HT1080 (cell line): Measurements from ENCODE around the gene ARL8A. TPM values are rescaled to one million over a fixed set of nuclear protein-coding genes. Genes with fewer than 3 reads are reported as not detected.
"Not testable (repeated sequence)": the region's sequence is repeated elsewhere in the genome, so short reads cannot be mapped to it uniquely, and the experiment has no call there.

Experiments
- DNase-seq: peaks from one replicate; pipeline ENCODE4 v3.0.0-alpha.2; 2015; ENCODE audit warnings: low read depth
- polyA plus RNA-seq, 2 experiments: library from polyadenylated mRNA; depleted of rRNA; stranded (reverse); fragments of >200 nt; gene quantifications; 2 replicates each; pipeline ENCODE4 v1.2.3, GENCODE V29; 2015
- total RNA-seq: library from RNA; depleted of rRNA; stranded (reverse); fragments of >200 nt; shearing (Covaris generic); gene quantifications from 2 replicates; pipeline ENCODE4 v1.2.3, GENCODE V29; 2014; rRNA removed

ARL8A gene
- total RNA-seq: 10.9 and 12.9 TPM in 2 replicates
- polyA plus RNA-seq (2015; cell fraction: cytosol; rRNA removed): 23.1 and 23.8 TPM in 2 replicates
- polyA plus RNA-seq (2015; cell fraction: nucleus; rRNA removed): 19.1 TPM in 2 replicates

DNA sequence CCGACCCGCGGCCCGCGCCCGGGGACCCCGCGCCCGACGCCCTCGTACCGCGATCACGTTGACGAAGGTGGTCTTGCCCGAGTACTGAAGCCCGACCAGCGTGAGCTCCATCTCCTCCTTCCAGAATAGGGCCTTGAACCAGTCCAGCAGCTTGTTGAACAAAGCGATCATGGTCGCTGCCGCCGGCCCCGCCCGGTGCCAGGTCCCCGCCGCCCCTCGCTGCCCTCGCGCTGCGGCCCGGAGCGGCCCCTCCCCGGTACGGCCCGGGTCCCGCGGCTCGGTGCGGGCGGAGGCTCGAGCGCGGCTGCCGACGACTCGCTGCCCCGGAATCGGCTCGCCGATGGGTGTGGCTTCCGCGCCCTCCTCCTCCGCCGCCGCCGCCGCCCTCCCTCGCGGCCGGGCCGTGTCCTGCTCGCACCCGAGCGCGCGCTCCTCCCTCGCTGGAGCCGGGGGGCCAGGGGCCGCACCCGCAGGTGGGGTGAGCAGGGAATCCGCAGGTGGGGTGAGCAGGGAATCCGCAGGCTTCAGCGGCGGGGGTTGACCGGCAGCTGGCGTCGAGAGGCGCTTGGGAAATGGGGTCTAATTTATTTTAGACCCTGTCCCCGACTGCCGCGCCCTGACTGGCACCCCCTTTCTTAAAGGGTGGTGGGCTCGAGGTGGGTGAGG, at the start of gene ARL8A:
TSS of gene ARL8A (minus strand) at position 336 of the 666 bp plus-strand sequence. CDS start at position 171, 165 bp downstream.
- DNase-seq: peak; percentile 21

DNA sequence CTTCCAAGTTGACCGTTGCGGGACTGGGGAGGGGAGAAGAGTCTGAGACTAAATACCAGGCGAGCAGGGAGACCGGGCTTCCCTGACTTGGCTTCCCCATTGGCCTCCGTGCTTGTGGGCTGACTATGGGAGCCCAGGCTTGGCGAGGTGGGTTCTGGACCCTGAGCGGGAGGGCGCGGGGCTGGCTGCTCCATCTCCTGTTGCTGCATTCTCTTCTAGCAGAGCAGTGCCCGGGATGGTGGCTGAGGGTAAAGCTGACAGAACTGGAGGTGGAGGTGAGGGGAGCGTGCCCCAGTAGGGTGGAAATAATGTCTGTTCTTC, 49.8 kb upstream of the ARL8A start:
- no peak for DNase-seq

DNA sequence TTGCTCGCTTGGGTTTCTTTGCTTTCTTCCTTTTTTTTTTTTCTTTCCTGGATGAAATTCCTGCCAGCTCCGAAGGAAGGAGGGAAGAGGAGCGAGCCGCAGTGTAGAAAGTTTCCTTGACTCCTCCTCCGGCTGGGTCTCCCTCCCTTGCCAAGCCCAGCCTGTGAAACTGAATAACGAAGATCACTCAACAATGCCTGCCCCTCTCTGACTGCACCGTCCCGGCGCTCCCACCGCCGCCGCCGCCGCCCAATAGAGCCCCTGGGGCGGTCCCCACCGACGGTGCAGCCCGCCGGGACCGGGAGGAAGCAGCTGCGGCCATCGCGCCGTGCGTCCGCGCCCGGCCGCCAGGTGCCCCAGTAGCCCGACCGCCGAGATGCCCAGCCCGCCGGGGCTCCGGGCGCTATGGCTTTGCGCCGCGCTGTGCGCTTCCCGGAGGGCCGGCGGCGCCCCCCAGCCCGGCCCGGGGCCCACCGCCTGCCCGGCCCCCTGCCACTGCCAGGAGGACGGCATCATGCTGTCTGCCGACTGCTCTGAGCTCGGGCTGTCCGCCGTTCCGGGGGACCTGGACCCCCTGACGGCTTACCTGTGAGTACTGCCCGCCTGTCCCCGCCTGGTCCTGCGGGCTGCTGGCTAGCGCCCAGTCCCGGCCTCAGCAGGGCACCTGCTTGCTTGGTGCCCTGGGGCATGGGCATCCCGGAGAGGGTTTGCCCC, 49.2 kb upstream of the ARL8A start, which contains the start of gene LGR6:
TSS of gene LGR6 (plus strand) at position 186 of the 714 bp plus-strand sequence. CDS start at position 377, 191 bp downstream.
- DNase-seq: no peak

DNA sequence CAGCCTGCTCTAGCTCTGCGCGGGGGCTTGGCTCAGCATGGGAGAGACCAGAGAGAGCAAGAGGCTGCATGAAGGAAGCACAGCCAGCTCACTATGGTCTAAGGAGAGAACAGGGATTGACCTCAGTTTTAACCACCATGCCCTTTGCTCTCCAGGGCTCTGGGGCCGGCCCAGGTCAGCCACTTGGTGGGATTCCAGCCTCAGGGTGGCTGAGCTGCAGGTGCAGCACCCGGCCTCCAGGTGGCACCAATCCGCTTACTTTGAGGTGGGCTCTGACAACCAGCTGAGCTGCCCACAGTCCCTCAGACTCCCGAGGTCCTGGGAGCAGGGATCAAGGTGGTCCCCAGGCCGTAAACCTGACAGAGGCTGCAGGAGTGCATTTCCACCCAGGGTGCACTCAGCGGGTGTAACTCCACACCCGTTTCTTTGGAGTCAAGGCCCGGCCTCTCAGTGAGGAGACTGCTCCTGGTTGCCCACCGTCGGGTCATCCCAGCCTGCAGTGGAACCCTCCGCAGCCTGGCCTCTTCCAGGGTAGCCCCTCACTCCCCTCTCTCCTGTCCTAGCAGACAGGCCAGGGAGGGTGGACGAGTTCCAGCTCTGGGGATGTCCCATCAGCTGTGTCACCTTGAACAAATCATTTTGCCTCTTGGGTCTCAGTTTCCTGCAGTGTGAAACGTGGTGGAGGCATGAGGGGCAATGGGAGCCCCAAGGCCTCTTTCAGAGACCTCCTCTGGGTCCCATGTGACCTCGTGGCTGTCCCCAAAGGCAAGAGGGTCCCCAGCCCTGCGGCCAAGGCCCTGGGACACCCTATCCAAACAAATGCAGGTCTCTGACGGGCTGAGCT, 48.5 kb upstream of the ARL8A start:
- peak; percentile 40 for DNase-seq

DNA sequence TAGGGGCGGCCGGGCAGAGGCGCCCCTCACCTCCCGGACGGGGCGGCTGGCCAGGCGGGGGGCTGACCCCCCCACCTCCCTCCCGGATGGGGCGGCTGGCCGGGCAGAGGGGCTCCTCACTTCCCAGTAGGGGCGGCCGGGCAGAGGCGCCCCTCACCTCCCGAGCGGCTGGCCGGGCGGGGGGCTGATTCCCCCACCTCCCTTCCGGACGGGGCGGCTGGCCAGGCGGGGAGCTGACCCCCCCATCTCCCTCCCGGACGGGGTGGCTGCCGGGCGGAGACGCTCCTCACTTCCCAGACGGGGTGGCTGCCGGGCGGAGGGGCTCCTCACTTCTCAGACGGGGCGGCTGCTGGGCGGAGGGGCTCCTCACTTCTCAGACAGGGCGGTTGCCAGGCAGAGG, 46.9 kb upstream of the ARL8A start:
- not testable (repeated sequence) for DNase-seq

DNA sequence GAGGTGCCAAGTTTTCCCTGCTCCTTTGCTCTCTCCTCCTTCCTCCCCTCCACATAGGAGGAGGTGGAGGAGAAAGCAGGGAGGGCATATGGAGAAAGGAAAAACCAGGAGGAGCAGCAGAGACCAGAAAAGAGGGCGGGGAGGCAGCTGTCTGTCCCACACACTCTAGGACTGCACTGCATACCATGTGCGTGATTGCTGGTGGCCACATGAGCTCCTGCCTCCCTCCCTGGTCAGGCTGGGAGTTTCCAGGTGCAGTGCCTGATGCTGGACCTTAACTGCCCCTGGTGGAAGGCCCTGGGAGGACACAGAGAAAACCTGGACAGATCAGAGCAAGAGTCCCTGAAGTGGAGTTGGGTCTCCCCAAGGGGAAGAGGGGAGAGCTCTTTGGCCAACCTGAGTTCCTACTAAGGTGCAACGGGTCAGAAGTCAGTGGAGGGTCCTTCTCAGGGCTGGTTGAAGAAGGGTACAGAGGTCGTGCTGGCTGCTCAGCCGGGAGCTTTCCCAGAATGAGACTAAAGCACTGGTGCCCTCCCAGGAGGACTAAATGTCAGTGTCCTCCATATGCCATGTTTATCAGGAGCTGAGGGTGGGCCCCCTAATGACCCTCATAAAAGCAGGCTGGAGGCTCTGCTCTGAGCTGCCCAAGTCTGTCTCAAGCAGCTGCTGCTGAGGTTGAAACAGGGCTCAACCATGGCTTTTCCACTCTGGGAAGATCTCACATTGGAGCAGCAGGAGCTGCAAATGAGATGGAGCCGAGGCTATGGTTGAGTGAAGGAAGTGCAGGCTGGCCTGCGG, 45.6 kb upstream of the ARL8A start:
- DNase-seq: peak; percentile 13

DNA sequence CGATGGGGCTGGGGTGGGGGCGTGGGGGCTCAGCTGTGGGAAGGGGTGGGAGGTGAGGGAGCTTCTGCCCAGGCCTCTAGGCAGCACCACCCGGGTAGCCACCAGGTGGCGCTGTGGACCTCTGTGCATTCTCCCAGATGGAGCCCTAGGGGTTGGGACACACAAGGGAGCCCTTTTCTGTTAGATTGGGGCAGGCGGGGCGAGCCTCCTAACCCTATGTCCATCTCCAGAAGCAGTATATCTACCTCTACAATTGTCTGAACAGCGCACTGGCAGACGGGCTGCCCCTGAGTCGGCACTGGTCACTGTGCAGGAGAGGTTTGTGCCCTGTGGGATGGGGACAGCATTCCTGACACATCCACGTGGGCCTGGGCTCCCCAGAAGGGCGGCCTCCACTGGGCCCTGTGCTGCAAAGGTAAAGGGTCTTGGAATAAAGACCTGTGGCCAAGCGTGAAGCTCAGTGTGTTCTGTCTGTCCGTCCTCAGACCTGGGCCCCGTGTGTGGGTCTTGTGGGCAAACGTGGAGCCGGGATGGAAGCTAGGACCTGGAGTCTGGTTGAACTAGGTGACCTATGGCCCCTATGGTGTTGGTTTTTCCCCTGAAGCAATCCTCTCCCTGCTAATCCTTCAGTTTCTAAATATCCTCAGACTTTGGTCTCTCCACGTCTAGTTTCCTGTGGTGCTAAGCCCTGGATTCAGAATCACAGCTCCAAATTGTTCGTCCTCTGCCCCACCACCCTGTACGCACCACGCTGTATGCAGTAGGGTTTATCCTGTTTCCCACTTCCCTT, 44.7 kb upstream of the ARL8A start:
- DNase-seq: peak; percentile 25

DNA sequence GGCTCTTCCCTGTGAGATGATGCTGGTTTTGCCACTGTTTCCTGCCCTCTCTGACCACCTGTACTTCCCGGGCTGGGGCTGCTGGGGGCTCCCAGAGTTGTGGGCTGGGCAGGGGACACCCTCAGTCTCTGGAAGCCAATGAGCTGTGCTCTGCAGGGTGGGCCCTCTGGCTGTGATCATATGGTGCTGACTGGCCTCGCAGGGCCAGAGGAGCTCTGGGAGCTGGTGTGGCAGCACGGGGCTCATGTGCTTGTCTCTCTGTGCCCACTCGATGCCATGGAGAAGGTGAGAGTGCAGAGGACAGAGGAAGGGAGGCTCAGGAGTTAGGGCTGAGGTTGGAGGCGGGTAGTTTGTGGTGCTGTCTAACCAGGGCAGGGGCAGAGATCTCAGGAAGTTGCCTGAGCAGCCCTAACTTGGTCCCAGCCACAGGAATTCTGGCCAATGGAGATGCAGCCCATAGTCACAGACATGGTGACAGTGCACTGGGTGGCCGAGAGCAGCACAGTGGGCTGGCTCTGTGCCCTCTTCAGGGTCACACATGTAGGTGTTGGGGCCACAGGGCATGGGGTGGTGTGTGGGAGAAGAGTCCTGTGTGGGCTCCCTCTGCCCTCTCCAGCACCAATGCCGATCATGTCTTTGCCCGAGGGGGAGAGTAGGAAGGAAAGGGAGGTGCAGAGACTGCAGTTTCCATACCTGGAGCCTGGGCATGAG, 43.3 kb upstream of the ARL8A start:
- no peak for DNase-seq

DNA sequence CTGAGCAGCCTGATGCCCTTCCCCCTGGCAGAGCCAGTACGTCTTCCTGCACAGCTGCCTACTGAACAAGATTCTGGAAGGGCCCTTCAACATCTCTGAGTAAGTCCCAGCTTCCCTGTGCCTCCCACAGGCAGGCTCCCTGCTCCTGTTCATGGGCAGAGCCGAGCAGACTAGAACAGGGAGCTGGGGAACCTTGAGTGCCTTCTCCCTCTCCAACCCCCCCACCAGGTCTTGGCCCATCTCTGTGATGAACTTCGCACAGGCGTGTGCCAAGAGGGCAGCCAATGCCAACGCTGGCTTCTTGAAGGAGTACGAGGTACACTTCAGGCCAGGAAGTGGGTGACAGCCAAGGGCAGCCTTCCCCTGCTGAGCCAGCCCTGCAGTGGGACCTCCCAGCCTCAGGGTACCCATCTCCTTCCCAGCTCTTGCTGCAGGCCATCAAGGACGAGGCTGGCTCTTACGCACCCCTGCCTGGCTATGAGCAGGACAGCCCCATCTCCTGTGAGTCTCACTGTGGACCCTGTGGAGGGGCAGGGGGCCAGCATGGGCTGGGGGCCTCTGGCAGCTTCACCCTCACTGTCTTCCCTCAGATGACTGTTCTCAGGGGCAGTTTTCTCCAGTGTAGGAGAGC, 42.6 kb upstream of the ARL8A start:
- no peak for DNase-seq

DNA sequence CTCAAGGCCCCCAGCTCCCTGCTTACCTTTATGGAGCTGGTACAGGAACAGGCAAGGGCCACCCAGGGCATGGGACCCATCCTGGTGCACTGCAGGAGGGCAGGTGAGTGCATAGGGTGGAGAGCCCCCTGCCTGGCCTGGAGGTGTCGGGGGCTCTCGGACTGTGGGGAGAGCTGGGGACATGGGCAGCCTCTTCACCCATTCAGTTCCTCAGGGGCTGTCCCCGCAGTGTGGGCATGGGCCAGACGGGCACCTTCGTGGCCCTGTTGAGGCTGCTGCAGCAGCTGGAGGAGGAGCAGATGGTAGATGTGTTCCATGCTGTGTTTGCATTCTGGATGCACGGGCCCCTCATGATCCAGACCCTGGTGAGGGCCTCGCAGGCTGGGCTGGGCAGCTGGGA, 41.8 kb upstream of the ARL8A start:
- no peak for DNase-seq

DNA sequence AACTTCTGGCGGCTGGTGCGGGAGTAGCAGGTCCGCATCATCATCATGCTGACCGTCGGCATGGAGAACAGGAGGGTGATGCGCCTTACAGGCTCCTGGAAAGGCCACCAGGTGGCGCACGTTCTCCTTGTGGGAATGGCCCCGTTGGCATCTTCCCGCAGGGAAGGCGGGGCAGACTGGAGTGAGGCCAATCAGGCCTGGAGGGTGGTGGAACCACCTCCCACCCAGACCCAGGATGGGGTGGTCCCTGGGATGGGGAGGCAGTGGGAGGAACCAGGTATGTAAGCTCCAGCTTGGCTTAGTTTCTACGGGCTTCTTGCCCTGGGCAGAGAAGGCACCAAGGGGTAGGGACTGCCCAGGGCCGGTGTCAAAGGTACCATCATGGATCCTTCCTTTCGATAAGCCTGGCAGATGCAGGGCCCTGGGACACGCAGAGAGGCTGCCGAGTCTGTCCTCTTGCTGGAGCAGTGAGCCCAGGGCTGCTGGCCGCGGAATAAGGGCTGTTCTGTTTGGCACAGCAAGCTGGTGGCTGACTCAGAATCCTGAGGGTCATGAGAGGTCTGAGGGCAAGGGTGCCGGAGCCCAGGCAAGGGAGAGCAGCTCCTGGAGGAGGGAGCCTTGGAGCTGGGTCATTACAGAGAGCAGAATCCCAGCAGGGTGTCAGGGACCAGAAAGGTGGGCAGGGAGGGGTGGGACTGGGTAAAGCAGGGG, 40.4 kb upstream of the ARL8A start:
- peak; percentile 82 for DNase-seq

DNA sequence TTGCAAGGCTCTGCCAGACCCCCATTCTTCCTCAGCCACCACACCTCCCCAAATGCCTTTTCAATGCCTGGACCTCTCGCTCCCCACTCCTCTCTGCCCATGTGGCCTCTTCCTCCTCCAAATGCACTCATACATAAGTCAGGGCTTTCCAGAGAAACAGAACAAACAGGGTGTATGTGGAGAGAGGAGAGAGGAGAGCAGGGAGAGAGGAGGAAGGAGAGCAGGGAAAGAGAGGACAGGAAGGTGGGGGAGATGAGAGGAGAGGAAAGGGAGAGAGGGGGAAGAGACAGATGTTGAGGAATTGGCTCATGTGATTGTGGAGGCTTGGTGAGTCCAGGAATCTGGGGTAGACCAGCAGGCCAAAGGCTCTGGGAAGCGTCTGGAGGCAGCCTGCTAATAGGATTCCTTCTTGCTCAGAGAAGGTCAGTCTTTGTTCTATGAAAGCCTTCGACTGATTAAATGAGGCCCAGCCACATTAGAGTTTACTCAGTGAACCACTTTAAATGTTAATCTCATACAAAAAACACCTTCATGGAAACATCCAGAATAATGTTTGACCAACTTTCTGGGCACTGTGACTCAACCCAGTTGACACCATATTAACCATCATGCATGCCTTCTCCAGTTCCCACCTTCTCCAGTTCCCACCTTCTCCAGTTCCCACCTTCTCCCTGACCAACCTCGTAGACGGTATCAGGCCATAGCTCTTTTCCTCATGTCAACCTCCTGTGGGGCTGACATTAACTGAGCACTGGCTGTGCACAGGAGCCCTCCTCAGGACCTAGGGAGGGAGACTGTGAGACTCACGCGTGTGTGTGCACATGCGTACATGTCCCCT, 37.7 kb upstream of the ARL8A start:
- no peak for DNase-seq

DNA sequence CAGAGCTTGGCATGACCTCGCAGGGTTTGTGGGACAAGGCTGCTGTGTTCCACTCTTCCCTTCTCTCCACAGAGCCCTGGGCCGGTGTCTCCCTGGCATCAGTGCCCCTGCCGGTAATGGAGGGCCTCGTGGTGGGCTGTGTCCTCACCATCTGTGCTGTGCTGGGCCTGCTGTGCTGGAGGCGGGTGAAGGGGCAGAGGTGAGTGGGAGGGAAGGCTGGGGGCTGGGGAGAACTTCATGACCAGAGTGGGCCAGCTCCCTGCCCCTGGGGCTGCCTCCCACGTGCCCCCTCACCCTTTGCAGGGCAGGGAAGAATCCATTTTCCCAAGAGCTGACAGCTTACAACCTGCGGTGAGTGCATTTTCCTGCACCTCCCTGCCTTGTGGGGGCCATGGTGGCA, 37.0 kb upstream of the ARL8A start:
- no peak for DNase-seq

DNA sequence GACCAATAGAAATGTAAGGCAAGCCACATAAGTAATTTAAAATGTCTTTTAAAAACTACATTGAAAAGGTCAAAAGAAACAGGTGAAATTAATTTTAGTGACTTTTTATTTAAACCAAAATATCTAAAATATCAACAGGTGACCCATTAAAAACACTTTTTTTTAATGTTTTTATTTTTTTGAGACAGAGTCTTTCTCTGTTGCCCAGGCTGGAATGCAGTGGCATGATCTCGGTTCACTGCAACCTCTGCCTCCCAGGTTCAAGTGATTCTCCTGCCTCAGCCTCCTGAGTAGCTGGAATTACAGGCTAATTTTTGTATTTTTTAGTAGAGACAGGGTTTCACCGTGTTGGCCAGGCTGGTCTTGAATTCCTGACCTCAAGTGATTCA, 36.2 kb upstream of the ARL8A start:
- DNase-seq: not testable (repeated sequence)

DNA sequence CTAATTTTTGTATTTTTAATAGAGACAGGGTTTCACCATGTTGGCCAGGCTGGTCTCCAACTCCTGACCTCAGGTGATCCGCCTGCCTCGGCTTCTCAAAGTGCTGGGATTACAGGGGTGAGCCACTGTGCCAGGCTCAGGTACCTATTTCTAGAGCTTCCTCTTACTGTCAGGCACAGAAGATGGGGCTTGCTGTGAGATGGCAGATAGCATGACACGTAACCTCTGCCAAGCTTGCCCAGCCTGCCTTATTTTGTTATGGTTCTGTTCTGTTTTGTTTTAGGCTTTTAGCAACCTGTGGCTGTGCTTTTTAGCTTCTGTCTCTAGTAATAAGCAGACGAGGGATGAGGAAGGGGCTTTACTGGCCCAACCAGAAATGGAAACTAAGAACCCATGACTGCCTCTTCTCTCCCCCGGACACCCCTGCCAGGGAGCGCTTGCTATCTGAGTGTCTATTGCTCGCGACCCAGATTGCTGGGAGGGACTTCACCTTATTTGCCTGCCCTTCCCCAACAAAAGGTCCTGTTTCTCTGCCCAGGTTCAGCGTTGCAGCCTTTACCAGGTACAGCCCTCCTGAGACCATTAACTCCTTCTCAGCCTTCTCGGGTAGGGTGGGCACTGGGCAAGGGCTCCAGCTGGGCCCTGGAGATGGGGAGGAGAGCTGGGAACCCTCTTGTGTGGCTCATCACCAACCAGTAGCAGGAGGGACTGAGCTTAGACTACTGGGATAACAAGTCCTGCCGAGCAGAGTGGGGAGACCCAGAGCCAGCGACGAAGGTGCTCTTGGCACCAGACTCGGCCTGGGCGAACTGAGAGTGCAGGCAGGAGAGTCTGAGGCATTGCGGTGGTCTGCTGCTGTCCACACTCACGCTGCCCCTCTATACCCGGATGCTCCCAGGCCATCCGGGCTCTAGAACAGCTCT, 35.6 kb upstream of the ARL8A start:
- no peak for DNase-seq
